HG02798 (cell line): ENCODE measurements around the gene PGM2L1.
"Not testable (repeated sequence)": the region's sequence is repeated elsewhere in the genome, so short reads cannot be mapped to it uniquely, and the experiment has no call there.

Experiments
- ATAC-seq: cut with Tn5 transposase; IDR thresholded peaks from one replicate; pipeline ENCODE4 v1.9.1; 2021; ENCODE audit warnings: mild to moderate bottlenecking; ENCODE audit not compliant: unreplicated experiment, poor library complexity

Gene PGM2L1

DNA sequence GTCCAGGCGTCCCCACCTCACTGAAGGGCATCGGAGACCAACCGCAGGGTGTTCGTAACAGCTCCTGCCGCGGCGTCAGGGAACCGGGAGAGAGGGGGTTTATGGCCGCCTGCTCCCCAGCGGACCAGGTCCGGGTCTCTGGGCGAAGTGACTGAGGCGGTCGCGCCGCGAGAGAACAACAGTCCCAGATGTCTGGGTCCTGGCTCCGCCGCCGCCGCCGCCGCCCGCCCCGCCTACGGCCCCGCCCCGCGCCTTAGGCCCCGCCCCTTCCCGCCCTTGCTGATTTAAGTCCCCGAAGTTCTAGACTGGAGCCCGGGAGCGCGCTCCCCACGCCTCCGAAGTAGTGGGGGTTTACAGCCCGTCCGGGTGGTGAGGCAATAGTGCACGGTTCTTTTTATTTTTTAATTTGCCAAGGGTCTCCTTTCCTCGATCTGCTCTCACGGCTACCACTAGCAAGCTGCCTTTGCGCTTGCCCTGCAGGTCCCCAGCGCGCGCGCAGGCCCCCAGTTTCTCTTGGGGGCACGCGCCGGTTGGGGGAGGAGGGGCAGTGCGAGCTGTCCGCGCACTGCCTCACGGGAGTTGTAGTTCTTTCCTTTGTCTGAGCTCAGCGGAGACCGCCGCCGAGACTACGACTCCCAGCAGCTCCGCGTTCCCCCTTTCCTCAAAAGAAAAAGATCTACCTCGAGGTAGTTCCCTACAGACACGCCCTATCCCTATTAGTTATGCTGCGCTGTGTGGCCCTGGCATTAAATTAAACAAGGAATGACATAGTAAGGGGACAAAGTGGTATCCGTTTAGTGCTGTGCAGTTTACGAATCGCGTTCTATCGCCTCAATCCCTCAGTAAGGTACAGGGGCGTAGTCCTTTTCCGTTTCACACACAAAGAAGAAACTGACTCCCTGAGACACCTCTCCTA, at the start of gene PGM2L1:
Gene PGM2L1, minus strand, starts transcription at position 190 of the 916 bp plus-strand sequence. CDS start 272 bp downstream, outside the sequence.
- peak; percentile 96 for ATAC-seq

DNA sequence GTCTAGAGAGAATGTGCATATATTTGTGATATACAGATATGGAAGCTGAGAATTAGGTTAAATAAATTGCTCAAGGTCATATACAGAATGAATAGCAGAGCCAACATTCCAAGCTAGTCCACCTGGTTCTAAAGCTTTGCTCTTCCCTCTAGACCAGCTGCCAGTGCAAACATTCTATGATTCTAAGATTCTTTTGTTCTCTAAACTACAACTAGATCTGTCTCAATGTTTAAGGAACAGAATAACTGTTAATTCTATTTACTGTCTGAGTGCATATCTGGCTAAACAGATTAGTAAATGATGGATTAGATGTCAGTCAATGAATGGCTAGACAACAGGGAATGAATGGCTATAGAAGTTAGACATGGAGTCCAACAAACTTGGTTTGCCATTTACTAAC, 49.5 kb upstream of the PGM2L1 start:
- no peak for ATAC-seq

DNA sequence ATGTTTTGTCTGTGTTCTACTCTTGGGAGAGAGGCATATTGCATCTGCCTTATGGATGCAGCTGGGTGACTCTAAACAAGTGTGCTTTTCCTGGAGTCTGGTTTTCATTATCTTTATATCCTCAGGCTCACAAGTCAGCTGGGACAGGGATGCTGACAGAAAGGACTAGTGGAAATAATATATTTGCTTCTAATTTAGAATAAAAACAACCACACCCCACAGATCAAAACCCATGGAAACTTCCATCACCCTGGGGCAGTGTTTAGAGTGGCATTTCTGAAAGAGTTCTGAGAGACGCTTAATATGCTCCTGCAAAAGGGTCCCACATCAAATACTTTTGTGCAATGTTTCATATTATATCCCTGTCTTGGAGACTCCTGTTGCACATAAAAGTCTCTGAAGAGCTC, 48.3 kb upstream of the PGM2L1 start:
- ATAC-seq: no peak

DNA sequence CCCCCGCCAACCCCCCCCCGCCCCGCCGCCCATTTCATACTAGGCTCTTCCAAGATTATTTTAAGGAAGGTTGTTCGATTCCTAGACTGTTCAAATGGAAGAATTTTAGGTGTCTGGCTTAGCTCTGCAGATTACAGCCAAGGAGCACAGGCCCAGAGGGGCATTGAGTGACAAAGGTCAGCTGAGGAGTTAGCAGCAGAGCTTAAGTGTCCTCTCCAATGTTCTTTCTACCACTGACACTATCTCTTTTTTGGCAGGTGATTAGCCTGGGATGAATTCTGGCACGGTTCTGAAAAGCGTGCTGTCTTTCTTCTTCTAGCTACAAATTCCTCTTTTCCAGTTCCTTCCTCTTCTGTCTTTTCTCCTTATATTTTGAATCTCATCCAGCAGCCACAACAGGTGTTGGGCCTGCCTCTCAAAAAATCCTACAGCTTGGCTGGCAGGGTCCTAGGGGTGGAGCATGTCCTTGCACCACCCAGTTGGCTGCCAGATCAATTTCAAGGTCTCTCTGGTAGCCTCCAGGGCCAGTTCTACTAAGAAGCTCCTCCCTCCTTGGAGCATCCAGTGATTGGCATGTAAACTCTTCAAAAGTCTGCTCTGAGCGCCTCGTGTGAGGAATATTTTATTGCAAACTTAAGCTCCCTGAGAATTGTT, 46.1 kb upstream of the PGM2L1 start:
- ATAC-seq: no peak

DNA sequence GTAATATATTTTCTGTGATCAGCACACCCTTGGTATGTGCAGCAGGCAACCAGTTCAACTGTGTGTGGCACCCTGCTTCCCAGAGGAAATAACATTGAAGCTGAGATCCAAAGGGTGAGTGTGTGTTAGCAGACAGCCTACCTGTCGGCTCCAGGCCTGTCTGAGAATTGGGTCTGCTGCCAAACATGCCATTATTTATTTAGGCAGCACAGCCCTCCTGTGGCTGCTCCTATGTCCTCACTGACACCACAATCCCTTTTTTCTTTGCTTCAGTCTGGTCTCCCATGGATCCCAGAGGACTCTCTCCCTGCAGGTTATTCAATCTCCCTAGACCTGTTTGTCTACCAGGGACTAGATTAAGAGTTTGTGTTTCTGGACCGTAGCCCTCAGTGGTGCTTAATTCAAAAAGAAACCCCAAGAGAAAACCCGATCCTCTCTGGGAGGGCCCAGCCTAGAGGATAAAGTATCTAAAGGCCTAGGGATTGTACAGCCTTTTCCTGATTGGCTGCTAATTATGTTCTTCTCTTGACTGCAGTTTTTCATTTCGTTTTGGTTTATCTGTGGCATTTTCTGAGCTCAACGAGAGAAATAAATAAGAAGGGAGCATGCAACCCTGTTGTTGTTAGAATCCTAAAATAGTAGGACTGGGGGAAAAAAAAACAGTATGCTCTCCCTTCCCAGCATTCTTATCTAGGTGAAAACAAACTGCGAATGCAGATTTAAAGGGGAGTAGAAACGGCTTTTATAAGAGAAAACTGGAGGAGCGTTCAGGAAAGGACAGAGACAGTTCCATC, 45.0 kb upstream of the PGM2L1 start:
- no peak for ATAC-seq

DNA sequence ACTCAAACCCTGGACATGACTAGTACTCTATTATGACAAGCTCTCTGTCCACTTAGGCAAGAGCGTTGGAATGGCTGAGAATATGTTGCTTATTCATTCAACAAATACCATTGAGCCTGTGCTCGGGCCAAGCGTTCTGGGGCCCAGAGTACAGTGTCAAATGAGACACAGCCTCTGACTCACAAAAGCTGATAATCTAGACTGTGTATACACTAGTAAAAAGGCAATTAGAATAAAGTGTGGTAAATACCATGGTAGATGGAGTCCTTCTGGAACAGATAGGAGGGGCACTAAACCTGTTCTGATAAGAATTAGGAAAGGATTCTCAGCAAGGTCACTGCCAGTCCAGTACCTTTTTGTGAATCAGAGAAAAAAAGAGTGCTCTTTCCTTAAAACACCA, 44.4 kb upstream of the PGM2L1 start:
- no peak for ATAC-seq

DNA sequence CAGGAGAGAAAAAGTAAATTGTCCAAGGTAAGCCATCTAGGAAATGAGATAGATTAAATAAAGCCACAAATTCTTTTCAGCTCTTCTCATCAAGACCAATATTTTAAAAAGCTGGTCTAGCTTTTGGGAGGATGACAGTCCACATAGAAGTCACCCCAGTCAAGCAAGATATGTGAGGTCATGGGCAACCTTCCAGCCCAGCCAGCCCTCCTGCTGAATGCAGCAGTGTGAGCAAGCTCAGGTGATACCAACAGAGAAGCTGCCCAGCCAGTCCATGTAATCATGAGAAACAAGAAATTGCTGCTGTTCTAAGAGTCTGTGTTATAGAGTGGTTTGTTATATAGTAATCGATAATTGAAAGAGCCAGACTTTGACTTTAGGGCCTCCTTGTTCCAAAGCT, 40.4 kb upstream of the PGM2L1 start:
- ATAC-seq: no peak

DNA sequence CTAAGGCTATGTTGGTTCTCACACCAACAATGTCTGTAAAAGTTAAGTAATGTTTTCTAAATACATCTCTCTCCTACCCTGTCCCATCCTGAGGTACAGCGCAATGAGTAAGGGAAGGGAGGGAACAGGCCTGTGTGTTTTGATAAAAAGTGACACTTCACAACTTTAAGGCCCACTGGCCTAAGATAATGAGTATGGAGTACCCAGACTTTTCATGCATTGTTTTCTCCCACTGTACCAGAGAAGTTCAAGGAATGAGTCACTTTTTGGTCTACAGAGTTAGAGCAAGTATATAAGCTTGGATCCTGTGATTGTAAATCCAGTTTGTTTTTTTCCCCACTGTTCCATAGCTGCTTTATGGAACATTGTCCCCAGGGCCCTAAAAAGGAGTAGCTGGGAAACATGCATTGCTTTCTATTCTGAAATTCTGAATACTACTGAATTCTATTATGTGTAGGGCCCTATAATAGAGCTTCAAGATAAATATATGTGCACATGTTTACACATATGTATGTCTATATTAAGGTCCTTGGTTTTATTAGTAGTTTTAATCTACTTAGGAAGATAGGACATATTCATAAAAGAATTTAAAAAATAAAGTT, 39.3 kb upstream of the PGM2L1 start:
- no peak for ATAC-seq

DNA sequence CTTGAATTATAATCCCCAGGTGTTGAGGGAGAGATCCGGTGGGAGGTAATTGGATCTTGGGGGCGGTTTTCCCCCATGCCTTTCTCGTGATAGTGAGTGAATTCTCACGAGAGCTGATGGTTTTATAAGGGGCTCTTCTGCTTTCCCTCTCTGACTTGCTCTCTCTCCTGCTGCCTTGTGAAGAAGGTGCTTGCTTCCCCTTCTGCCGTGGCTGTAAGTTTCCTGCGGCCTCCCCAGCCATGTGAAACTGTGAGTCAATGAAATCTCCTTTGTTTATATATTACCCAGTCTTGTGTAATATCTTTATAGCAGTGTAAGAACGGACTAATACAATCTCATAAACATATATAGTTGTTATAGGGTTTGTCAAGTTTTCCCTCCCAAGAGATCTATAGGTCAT, 36.3 kb upstream of the PGM2L1 start:
- ATAC-seq: no peak

DNA sequence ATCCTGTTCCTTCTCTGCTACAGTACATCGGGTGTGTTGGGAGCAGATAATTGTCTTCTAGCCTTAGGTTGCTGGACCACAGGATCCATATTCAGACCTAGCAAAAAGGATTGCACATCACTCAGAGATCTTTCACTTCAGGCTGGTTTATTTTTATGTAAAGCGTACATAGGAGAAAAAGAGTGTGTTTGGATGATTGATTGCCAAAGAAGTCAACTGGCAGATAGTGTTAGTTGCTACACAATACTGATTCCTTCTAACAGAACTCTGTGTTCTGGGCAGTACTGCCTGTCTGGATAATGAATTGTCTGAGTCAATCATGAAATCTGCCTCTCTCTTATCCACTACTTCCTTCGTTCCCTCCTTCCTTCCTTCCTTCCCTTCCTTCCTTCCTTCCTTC, 31.0 kb upstream of the PGM2L1 start:
- no peak for ATAC-seq

DNA sequence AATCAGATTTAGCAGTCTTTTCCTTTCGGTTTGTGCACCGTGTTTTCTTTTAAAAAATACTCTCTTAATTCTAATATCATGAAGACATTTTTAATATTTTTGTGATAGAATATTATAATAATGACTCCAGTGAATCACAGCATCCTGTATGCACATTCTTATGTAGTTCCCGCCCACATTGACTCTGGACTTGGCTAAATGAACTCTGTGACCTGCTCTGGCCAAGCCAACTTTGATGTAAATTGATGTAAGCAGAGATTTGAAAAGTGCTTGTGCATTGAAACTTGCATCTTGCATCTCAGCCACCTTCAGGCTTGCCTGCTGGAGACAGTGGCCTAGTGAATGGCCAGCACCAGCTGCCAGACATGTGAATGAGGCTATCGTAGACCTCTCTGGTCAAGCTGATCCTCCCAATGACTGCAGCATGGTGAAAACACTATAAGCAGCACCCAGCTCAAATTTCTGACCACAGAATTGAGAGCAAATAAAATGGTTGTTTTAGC, 29.2 kb upstream of the PGM2L1 start:
- ATAC-seq: no peak

DNA sequence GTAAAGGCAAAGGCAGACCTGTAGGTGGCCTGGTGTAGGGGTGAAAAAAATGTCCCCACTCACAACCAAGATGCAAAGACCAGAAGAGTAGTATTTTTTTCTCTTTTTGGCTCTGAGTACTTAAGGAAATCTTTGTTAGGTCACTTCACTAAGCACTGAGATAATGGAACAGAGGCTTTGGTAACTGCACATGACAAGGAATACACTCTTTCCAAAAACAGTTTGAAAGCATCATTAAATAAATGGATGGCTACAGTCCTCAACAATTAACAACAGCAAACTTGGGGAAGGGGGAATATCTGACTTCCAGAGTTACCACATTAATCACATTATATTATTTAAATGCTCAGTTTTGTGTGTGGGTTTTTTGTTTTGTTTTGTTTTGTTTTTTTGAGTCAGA, 26.9 kb upstream of the PGM2L1 start:
- no peak for ATAC-seq

DNA sequence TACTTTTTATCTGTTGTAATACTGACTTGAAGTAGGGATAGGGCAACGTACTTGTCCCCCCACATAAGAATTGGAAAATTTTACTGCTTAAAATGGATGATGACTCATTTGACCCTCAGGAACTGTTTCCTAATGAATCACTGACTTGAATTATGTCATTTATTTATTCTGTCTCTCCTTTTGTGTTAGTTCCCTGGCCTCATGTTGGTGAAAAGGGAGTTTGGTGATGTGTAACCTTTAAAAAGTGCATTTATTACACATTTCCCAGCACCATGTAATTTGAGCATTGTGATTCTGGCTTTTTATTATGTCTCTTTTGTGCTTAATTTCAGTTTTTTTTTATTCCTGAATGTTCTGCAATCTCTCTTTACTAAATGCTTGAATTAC, 20.3 kb upstream of the PGM2L1 start:
- no peak for ATAC-seq

DNA sequence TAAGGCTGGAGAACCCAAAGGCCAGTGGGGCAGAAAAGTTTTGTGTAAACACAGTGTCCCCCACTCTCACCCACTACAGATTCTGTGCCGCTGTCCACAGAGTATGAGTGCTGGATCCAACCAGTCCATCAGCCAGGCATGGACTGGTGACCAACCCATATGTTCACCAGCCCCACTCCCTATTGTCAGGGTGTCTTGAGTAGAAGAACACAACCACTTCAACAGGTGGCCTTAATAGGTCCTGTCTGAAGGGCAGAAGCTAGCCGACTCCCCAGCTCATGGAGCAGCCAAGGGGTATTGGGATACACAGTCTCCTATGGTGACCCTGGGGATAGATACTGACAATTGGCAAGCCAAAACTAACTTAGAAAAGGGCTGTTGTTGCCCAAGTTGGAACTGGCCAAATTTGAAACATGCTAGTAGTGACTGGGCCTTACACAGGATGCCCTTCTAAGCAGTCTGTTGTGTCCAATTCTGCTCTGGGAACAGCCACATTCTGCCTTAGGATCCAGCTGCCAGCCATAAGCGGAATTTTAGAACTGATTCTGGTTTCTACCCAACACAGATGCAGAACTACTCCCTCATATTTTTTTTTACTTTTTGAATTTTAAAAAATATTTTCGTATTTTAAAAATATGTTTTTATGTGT, 19.8 kb upstream of the PGM2L1 start:
- no peak for ATAC-seq

DNA sequence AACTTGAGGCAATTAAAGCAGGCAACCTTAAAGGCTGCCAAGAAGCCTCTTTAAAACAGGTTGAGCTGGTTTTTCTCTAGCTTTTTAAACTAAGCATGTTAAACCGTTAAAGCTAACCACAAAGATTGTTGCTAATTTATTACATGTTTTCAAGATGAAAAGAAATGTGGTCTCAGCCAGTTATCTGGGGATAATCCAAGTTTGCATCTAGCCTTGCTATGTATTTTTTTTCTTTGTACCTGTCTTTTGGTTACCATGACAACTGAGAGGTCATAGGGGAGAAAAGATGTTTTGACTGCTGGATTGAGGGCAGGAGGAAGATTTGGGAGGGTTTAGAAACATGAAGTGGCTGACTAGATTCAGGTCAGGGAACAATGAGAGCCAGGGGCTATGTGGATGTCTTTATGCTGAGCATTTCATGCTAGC, 19.2 kb upstream of the PGM2L1 start:
- ATAC-seq: no peak

DNA sequence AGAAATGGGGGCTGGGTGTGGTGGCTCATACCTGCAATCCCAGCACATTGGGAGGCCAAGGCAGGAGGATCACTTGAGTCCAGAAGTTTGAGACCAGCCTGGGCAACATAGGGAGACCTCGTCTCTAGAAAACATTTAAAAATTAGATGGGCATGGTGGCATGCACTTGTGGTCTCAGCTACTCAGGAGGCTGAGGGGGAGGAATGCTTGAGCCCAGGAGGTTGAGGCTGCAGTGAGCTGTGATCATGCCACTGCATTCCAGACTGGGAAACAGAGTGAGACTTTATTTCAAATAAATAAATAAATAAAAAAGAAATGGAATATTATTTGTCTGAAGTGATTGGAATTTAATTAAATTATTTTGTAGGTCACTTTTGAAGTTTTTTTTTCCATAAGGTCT, 18.7 kb upstream of the PGM2L1 start:
- not testable (repeated sequence) for ATAC-seq

DNA sequence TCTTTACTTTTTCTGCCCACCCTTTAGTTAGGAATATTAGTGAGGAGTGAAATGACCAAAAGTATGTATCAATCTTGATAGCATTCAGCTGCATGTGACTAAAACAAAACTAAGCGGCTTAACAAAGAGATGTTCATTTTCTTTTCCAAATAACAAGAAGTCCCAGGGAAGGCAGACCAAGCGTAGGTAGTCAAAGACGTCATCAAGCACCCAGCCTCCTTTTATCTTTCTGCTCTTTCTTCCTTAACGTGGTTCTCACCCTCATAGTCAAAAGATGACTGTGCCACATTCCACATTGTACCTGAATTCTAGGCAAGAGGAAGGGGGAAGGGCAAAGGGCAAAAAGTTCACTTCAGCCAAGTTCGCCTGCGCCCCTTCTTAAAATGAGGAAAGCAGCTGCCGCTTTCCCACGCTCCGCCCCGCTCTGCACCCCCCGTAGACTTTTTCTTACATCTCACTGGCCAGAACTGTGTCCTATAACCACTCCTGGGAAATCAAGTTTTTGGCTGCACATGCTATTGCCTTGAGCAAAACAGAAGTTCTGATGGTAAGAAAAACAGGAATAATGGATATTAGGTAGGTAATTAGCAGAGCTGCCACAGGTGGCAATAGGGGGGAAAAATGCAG, 14.6 kb upstream of the PGM2L1 start:
- no peak for ATAC-seq

DNA sequence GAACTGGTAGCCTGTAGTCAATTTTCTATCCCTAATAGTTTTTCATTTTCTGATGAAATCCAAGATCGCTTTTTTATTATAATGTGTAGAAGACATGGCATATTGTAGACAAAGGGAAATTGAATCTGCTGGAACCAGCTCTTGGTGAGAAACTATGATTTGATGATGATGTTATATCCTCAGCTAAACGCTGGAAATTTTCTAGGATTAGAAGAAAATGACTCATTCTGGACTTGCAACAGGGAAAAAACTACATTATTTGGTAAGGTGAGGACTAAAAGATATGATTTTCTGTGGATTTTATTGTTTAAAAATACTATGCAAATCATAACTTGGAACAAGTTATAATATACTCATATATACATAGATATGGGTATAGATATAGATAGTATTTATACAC, 14.1 kb upstream of the PGM2L1 start:
- no peak for ATAC-seq

DNA sequence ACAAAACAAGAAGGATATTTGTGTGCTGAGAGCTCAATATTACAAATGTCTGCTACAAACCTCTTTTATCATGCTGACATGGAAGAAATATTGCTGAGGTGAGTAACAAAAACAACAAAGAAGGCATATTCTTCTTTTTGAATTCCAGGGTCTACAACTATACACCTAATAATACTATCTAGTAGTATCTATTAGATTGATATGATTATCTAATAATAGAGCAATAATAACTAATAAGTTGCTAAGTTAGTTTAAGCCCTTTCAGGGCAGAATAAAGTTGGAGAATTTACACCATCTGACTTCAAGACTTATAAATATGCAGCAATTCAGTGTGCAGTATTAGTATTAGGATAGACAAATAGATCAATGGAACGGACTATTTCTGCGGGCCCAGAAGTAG, 11.4 kb upstream of the PGM2L1 start:
- no peak for ATAC-seq
